H9 (cell line): Measurements from ENCODE around the gene CFDP1. TPM values are rescaled to one million over a fixed set of nuclear protein-coding genes. Genes with fewer than 3 reads are reported as not detected.

ENCODE experiments used
- DNase-seq: peaks from one replicate; pipeline ENCODE4 v3.0.0-alpha.2; 2017
- H2AFZ ChIP-seq: one replicate; pipeline ENCODE4 v1.6.1; 2013; ENCODE audit warnings: mild to moderate bottlenecking, low read length, control low read depth, moderate library complexity
- H2AK5ac ChIP-seq: 2 replicates; pipeline ENCODE4 v1.6.1; 2013; ENCODE audit warnings: low read length, control low read depth, mixed read lengths; ENCODE audit not compliant: insufficient read length
- H2BK120ac ChIP-seq: one replicate; pipeline ENCODE4 v1.6.1; 2013; ENCODE audit warnings: low read depth, mild to moderate bottlenecking, low read length, control low read depth, inconsistent platforms; ENCODE audit not compliant: poor library complexity, severe bottlenecking
- H2BK12ac ChIP-seq: 2 replicates; pipeline ENCODE4 v1.6.1; 2013; ENCODE audit warnings: low read length, control low read depth, mixed read lengths, low read depth; ENCODE audit not compliant: insufficient read length
- H2BK15ac ChIP-seq: 2 replicates; pipeline ENCODE4 v1.6.1; 2013; ENCODE audit warnings: low read depth, low read length, control low read depth
- H2BK20ac ChIP-seq: one replicate; pipeline ENCODE4 v1.6.1; 2013; ENCODE audit warnings: low read depth, mild to moderate bottlenecking, low read length, control low read depth, inconsistent platforms; ENCODE audit not compliant: poor library complexity, severe bottlenecking
- H2BK5ac ChIP-seq: 2 replicates; pipeline ENCODE4 v1.6.1; 2013; ENCODE audit warnings: low read length, control low read depth, mixed read lengths; ENCODE audit not compliant: insufficient read length
- H3K14ac ChIP-seq: 2 replicates; pipeline ENCODE4 v1.6.1; 2013; ENCODE audit warnings: low read length, control low read depth; ENCODE audit not compliant: insufficient read depth
- H3K18ac ChIP-seq: 2 replicates; pipeline ENCODE4 v1.6.1; 2013; ENCODE audit warnings: low read depth, mild to moderate bottlenecking, mixed read lengths, low read length, control low read depth; ENCODE audit not compliant: insufficient read length
- H3K23ac ChIP-seq: 2 replicates; pipeline ENCODE4 v1.6.1; 2013; ENCODE audit warnings: low read length, control low read depth, mixed read lengths, low read depth; ENCODE audit not compliant: insufficient read length
- H3K23me2 ChIP-seq: 2 replicates; pipeline ENCODE4 v1.6.1; 2013; ENCODE audit warnings: low read depth, mild to moderate bottlenecking, mixed read lengths, low read length, control low read depth; ENCODE audit not compliant: insufficient read length, poor library complexity, severe bottlenecking
- H3K27ac ChIP-seq: 2 replicates; pipeline ENCODE4 v1.5.1; 2013; ENCODE audit warnings: low read length, control low read depth, mixed read lengths, low read depth; ENCODE audit not compliant: insufficient read length
- H3K27me3 ChIP-seq: 2 replicates; pipeline ENCODE4 v1.6.1; 2013; ENCODE audit warnings: low read length, control low read depth, inconsistent platforms; ENCODE audit not compliant: insufficient read depth
- H3K4ac ChIP-seq: 2 replicates; pipeline ENCODE4 v1.6.1; 2013; ENCODE audit warnings: low read depth, mild to moderate bottlenecking, control low read depth, inconsistent platforms, low read length, moderate library complexity
- H3K4me1 ChIP-seq: 2 replicates; pipeline ENCODE4 v1.6.1; 2013; ENCODE audit warnings: low read length, control low read depth, inconsistent platforms; ENCODE audit not compliant: insufficient read depth
- H3K4me2 ChIP-seq: 2 replicates; pipeline ENCODE4 v1.6.1; 2013; ENCODE audit warnings: low read length, control low read depth, mixed read lengths; ENCODE audit not compliant: insufficient read length, insufficient read depth
- H3K56ac ChIP-seq: 2 replicates; pipeline ENCODE4 v1.6.1; 2013; ENCODE audit warnings: low read depth, mild to moderate bottlenecking, mixed read lengths, low read length, control low read depth; ENCODE audit not compliant: insufficient read length
- H3K79me1 ChIP-seq: 2 replicates; pipeline ENCODE4 v1.6.1; 2013; ENCODE audit warnings: low read depth, mild to moderate bottlenecking, moderate library complexity, low read length, control low read depth, inconsistent platforms; ENCODE audit not compliant: insufficient read depth, poor library complexity, severe bottlenecking
- H3K79me2 ChIP-seq: 2 replicates; pipeline ENCODE4 v1.6.1; 2013; ENCODE audit warnings: low read length, control low read depth, inconsistent platforms; ENCODE audit not compliant: insufficient read depth
- H3K9ac ChIP-seq: 2 replicates; pipeline ENCODE4 v1.6.1; 2013; ENCODE audit warnings: low read length, control low read depth, mixed read lengths; ENCODE audit not compliant: insufficient read length; ENCODE audit errors: extremely low read depth
- H3K9me3 ChIP-seq: one replicate; pipeline ENCODE4 v1.6.1; 2013; ENCODE audit warnings: low read depth, low read length, inconsistent platforms; ENCODE audit not compliant: control insufficient read depth
- H3T11ph ChIP-seq: one replicate; pipeline ENCODE4 v1.6.1; 2013; ENCODE audit warnings: mild to moderate bottlenecking, low read length, control low read depth, inconsistent platforms
- H4K20me1 ChIP-seq: one replicate; pipeline ENCODE4 v1.6.1; 2013; ENCODE audit not compliant: control insufficient read depth, insufficient read length, insufficient read depth
- H4K5ac ChIP-seq: 2 replicates; pipeline ENCODE4 v1.6.1; 2013; ENCODE audit warnings: low read depth, mild to moderate bottlenecking, mixed read lengths, low read length, control low read depth; ENCODE audit not compliant: insufficient read length
- H4K8ac ChIP-seq: replicated peaks from 2 replicates; pipeline ENCODE4 v1.6.1; 2013; ENCODE audit warnings: low read length, control low read depth, mixed read lengths, low read depth; ENCODE audit not compliant: insufficient read length
- H4K91ac ChIP-seq: 2 replicates; pipeline ENCODE4 v1.6.1; 2013; ENCODE audit warnings: low read depth, mild to moderate bottlenecking, moderate library complexity, mixed read lengths, low read length, control low read depth; ENCODE audit not compliant: insufficient read length
- H3K27ac Mint-ChIP-seq, 3 experiments: 2 replicates in 2 of 3; 3 replicates in 1 of 3; pipeline ENCODE4 v1.8.0; 2020 to 2021; ENCODE audit warnings: mixed read lengths in 3 of 3, mild to moderate bottlenecking in 1 of 3, moderate library complexity in 1 of 3
- H3K27me3 Mint-ChIP-seq: 2 replicates; pipeline ENCODE4 v1.8.0; 2021; ENCODE audit warnings: low read depth, mild to moderate bottlenecking, moderate library complexity, mixed read lengths
- H3K36me3 Mint-ChIP-seq, 3 experiments: 2 replicates in 2 of 3; 3 replicates in 1 of 3; pipeline ENCODE4 v1.8.0; 2020 to 2021; ENCODE audit warnings: low read depth in 3 of 3, mixed read lengths in 3 of 3; ENCODE audit not compliant: insufficient read depth in 1 of 3
- H3K4me1 Mint-ChIP-seq, 2 experiments: 2 replicates each; pipeline ENCODE4 v1.8.0; 2020; ENCODE audit warnings: mixed read lengths in 2 of 2
- H3K4me3 Mint-ChIP-seq, 2 experiments: 2 replicates in 1 of 2; 3 replicates in 1 of 2; pipeline ENCODE4 v1.8.0; 2020 to 2021; ENCODE audit warnings: mild to moderate bottlenecking in 2 of 2, mixed read lengths in 2 of 2, moderate library complexity in 1 of 2
- H3K9me3 Mint-ChIP-seq, 2 experiments: 2 replicates in 1 of 2; 3 replicates in 1 of 2; pipeline ENCODE4 v1.8.0; 2020; ENCODE audit warnings: mild to moderate bottlenecking in 2 of 2, mixed read lengths in 2 of 2, moderate library complexity in 1 of 2
- WGBS: extraction: QIAGEN DNeasy Blood & Tissue Kit; methylation state at CpG from one replicate; pipeline ENCODE4 v1.1.7; 2013; ENCODE audit warnings: missing lambda C conversion rate, low lambda C conversion rate, mixed read lengths; ENCODE audit not compliant: insufficient read length; ENCODE audit errors: extremely low coverage; 5-methylcytosine and 5-hydroxymethylcytosine counted together
- total RNA-seq: library from RNA; stranded (reverse); gene quantifications from 2 replicates; pipeline ENCODE4 v1.2.1, GENCODE V29; 2021
- TF ChIP-seq, protein P1 (sequence below): fragments of 200-600 bp; sonication (generic); conservative IDR thresholded peaks from 3 replicates; pipeline ENCODE4 v1.8.0; 2021; ENCODE audit warnings: antibody characterized with exemption, mild to moderate bottlenecking

CFDP1 gene
- total RNA-seq, 1 experiment from 2014 or later, result 89.2 TPM

DNA sequence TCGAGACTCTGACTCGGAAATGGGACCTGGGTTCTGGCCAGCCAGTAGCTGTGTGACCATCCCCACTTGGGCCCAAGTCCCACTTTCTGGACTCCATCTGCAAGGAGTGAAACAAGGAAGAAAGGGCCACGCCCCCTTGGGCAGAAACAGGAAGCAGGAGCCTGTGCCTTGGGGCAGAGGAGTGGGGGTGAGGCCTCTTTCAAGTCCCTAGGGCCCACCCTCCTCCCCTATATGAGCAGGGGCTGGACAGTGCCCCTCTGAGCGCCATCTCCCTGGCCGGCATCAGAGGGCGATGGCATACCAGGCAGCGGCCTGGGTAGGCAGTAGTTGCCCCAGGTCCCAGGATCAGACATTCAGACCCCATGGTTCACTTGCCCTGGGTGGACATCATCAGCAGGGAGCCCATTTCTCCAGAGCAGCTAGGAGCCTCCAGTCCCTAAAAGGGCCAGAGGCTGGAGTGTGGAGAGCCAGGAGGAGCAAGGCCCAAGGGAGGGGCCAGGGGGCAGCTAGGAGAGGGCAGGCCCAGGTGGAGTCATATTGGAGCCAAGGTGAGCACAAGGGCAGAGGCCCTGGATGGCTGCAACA is 189.0 kb downstream of the CFDP1 start:
- Histone ChIP-seq H4K91ac (peak overlapping the region; percentile 70), H2BK15ac (no peak overlapping the region), H3K4me2 (no peak overlapping the region), H2AK5ac (no peak overlapping the region), H3K79me2 (peaks cover 45% of the 10 kb centered on the region; the same call in 1 of the 2 replicates), H3K27me3 (no peaks in the 10 kb centered on the region), H3K4ac (0 out of 2 replicates have a peak overlapping the region, but pooled peaks have one; percentile 2), H4K8ac (no peak overlapping the region), H4K20me1 (no peaks in the 10 kb centered on the region), H2BK12ac (no peak overlapping the region), H3K14ac (peak overlapping the region; percentile 60), H3K27ac (no peak overlapping the region), H4K5ac (no peak overlapping the region), H2BK20ac (no peak overlapping the region), H2BK120ac (no peak overlapping the region), H3K9ac (no peak overlapping the region), H3T11ph (no peak overlapping the region), H3K23ac (no peak overlapping the region), H2AFZ (no peak overlapping the region), H3K56ac (no peak overlapping the region), H3K4me1 (peaks cover 2% of the 10 kb centered on the region; the same call in 1 of the 2 replicates), H3K79me1 (peaks cover 9% of the 10 kb centered on the region), H3K18ac (peak overlapping the region; percentile 36), H2BK5ac (no peak overlapping the region), H3K23me2 (no peaks in the 10 kb centered on the region), H3K9me3 (no peaks in the 10 kb centered on the region)
- Mint-ChIP-seq H3K4me3 (peak overlapping the region; percentile 21 to 38; a peak in 2 of 5 replicates), H3K36me3 (peaks cover 31 to 43% (median 38%) of the 10 kb centered on the region in 3 experiments; a peak in 6 of 7 replicates), H3K27ac (peak overlapping the region; percentile 90 to 99 (median 97)), H3K4me1 (peaks cover 41 to 48% of the 10 kb centered on the region in 2 experiments), H3K9me3 (no peaks in the 10 kb centered on the region), H3K27me3 (no peaks in the 10 kb centered on the region; the same call in 1 of the 2 replicates)
- TF ChIP-seq, protein P1, sequence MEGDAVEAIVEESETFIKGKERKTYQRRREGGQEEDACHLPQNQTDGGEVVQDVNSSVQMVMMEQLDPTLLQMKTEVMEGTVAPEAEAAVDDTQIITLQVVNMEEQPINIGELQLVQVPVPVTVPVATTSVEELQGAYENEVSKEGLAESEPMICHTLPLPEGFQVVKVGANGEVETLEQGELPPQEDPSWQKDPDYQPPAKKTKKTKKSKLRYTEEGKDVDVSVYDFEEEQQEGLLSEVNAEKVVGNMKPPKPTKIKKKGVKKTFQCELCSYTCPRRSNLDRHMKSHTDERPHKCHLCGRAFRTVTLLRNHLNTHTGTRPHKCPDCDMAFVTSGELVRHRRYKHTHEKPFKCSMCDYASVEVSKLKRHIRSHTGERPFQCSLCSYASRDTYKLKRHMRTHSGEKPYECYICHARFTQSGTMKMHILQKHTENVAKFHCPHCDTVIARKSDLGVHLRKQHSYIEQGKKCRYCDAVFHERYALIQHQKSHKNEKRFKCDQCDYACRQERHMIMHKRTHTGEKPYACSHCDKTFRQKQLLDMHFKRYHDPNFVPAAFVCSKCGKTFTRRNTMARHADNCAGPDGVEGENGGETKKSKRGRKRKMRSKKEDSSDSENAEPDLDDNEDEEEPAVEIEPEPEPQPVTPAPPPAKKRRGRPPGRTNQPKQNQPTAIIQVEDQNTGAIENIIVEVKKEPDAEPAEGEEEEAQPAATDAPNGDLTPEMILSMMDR, result 0 out of 3 replicates have a peak, but pooled peaks have one; percentile 10
- no peak for DNase-seq
- WGBS, result no CpG with 5 or more reads among the region's 7 CpGs

Other genes with a start within 250 kb of the CFDP1 start
- not detected in 2 replicates for gene CTRB2, start 226.3 kb downstream of the CFDP1 start, total RNA-seq
- not detected in 2 replicates for gene CTRB1, start 214.5 kb downstream of the CFDP1 start, total RNA-seq
- gene BCAR1, start 181.9 kb downstream of the CFDP1 start, total RNA-seq, result 97.1 and 102 TPM in 2 replicates
- gene TMEM170A, start 31.2 kb upstream of the CFDP1 start, total RNA-seq, result 43.4 and 46.8 TPM in 2 replicates
- 20.7 and 20.8 TPM in 2 replicates for gene CHST6, start 61.9 kb upstream of the CFDP1 start, total RNA-seq
- gene CHST5, start 102.6 kb upstream of the CFDP1 start, total RNA-seq, result 0.11 TPM in 1 of 2 replicates, not detected in the other
- gene TMEM231, start 122.7 kb upstream of the CFDP1 start, total RNA-seq, result 3.4 and 5.2 TPM in 2 replicates
- gene GABARAPL2, start 132.9 kb upstream of the CFDP1 start, total RNA-seq, result 60.5 and 62.6 TPM in 2 replicates
- gene ADAT1, start 189.8 kb upstream of the CFDP1 start, total RNA-seq, result 42.4 and 54.2 TPM in 2 replicates
- gene KARS1, start 214.2 kb upstream of the CFDP1 start, total RNA-seq, result 181 and 183 TPM in 2 replicates
- gene TERF2IP, start 214.3 kb upstream of the CFDP1 start, total RNA-seq, result 15.6 and 15.9 TPM in 2 replicates
- not detected in 2 replicates for gene CPHXL2, start 243.5 kb upstream of the CFDP1 start, total RNA-seq